Measurements from ENCODE around the gene ARHGAP5. TPM values are rescaled to one million over a fixed set of nuclear protein-coding genes. Genes with fewer than 3 reads are reported as not detected.

Gene ARHGAP5
- total RNA-seq, 1 experiment from 2014 or later: 66.9 TPM

DNA sequence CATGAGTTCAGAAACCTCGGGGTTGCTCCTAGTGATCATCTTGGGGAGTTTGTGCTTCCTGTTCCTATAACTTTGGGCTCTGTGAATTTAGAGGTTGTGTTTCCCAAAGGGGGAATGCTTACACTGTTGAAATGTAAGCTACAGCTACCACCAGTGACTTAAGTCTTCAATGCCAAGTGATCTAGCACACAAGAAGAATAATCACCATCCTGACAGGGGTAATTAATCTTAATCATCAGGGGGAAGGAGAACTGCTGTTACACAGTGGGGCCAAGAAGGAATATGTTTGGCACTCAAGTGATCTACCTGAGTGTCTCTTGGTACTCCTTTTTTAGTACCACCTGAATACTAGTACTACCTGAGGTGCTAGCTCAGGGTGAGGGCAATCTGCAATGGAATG, 89.8 kb downstream of the ARHGAP5 start:
- H3K36me3 Mint-ChIP-seq: 0 out of 2 replicates have a peak, but pooled peaks cover 3% of the 10 kb centered on the region
- ChIA-PET CTCF (no interaction called here), POLR2A (no interaction called here)
- H3K9me3 Mint-ChIP-seq: peaks cover 13% of the 10 kb centered on the region
- peaks cover 6% of the 10 kb centered on the region for H3K4me1 Mint-ChIP-seq
- no peaks in the 10 kb centered on the region for H3K27me3 Mint-ChIP-seq (ENCODE audit: low read depth)
- TF ChIP-seq CTCF (IDR thresholded peaks at IDR 0.05) (no peak), FOXK1 (CRISPR knock-in tag; IDR thresholded peaks at IDR 0.05) (no peak), TEAD4 (CRISPR knock-in tag; IDR thresholded peaks at IDR 0.05) (no peak), PRDM15 (CRISPR knock-in tag; IDR thresholded peaks at IDR 0.05) (no peak), ZMAT4 (CRISPR knock-in tag; IDR thresholded peaks at IDR 0.05) (no peak), KAT7 (CRISPR knock-in tag; IDR thresholded peaks at IDR 0.05; ENCODE audit: borderline replicate concordance) (no peak), CREM (CRISPR knock-in tag; IDR thresholded peaks at IDR 0.05) (no peak), GTF2I (CRISPR knock-in tag; conservative IDR thresholded peaks at IDR 0.05) (no peak), CREB1 (CRISPR knock-in tag; IDR thresholded peaks at IDR 0.05) (no peak)
- TF ChIP-seq, protein P1, sequence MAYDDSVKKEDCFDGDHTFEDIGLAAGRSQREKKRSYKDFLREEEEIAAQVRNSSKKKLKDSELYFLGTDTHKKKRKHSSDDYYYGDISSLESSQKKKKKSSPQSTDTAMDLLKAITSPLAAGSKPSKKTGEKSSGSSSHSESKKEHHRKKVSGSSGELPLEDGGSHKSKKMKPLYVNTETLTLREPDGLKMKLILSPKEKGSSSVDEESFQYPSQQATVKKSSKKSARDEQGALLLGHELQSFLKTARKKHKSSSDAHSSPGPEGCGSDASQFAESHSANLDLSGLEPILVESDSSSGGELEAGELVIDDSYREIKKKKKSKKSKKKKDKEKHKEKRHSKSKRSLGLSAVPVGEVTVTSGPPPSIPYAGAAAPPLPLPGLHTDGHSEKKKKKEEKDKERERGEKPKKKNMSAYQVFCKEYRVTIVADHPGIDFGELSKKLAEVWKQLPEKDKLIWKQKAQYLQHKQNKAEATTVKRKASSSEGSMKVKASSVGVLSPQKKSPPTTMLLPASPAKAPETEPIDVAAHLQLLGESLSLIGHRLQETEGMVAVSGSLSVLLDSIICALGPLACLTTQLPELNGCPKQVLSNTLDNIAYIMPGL (CRISPR knock-in tag; IDR thresholded peaks at IDR 0.05): no peak
- TF ChIP-seq, protein P2, sequence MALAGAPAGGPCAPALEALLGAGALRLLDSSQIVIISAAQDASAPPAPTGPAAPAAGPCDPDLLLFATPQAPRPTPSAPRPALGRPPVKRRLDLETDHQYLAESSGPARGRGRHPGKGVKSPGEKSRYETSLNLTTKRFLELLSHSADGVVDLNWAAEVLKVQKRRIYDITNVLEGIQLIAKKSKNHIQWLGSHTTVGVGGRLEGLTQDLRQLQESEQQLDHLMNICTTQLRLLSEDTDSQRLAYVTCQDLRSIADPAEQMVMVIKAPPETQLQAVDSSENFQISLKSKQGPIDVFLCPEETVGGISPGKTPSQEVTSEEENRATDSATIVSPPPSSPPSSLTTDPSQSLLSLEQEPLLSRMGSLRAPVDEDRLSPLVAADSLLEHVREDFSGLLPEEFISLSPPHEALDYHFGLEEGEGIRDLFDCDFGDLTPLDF (CRISPR knock-in tag; IDR thresholded peaks at IDR 0.05): no peak
- no peak overlapping the region for H3K27ac Mint-ChIP-seq
- H3K4me3 Mint-ChIP-seq: no peak overlapping the region
- no peak for ATAC-seq
- no peak for DNase-seq (ENCODE audit: low spot score)

GRCh38 chr14:32167907-32168306, 90.8 kb downstream of the ARHGAP5 start:
- ChIA-PET POLR2A (no interaction called here), CTCF (interaction anchor here (0.7 kb wide), 1 partner anchor 52 kb away, joined by 6 read pairs; no protein-coding TSS in a partner anchor)
- Mint-ChIP-seq H3K27me3 (ENCODE audit: low read depth) (no peaks in the 10 kb centered on the region), H3K4me3 (no peak overlapping the region), H3K36me3 (no peaks in the 10 kb centered on the region), H3K4me1 (peaks cover 6% of the 10 kb centered on the region), H3K27ac (no peak overlapping the region), H3K9me3 (peaks cover 3% of the 10 kb centered on the region)
- TF ChIP-seq CTCF (IDR thresholded peaks at IDR 0.05): no peak
- TF ChIP-seq, protein P3, sequence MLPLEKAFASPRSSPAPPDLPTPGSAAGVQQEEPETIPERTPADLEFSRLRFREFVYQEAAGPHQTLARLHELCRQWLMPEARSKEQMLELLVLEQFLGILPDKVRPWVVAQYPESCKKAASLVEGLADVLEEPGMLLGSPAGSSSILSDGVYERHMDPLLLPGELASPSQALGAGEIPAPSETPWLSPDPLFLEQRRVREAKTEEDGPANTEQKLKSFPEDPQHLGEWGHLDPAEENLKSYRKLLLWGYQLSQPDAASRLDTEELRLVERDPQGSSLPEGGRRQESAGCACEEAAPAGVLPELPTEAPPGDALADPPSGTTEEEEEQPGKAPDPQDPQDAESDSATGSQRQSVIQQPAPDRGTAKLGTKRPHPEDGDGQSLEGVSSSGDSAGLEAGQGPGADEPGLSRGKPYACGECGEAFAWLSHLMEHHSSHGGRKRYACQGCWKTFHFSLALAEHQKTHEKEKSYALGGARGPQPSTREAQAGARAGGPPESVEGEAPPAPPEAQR (CRISPR knock-in tag; IDR thresholded peaks at IDR 0.05): no peak
- TF ChIP-seq, protein P4, sequence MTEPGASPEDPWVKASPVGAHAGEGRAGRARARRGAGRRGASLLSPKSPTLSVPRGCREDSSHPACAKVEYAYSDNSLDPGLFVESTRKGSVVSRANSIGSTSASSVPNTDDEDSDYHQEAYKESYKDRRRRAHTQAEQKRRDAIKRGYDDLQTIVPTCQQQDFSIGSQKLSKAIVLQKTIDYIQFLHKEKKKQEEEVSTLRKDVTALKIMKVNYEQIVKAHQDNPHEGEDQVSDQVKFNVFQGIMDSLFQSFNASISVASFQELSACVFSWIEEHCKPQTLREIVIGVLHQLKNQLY (CRISPR knock-in tag; IDR thresholded peaks at IDR 0.05): no peak
- no peak for TF ChIP-seq SMAD3 (CRISPR knock-in tag; IDR thresholded peaks at IDR 0.05; ENCODE audit: borderline replicate concordance)
- no peak for TF ChIP-seq ZMAT4 (CRISPR knock-in tag; IDR thresholded peaks at IDR 0.05)
- TF ChIP-seq GTF2I (CRISPR knock-in tag; conservative IDR thresholded peaks at IDR 0.05): no peak
- TF ChIP-seq PRDM15 (CRISPR knock-in tag; IDR thresholded peaks at IDR 0.05): no peak
- ATAC-seq: no peak
- no peak for DNase-seq (ENCODE audit: low spot score)
